RWPE1 (cell line): Measurements from ENCODE around the gene OR10Z1.

Experiments
- CTCF ChIA-PET: fragments of 350-600 bp; sonication (Branson Sonifier 250); formaldehyde crosslinking; extraction: SDS; loops from one replicate; lab custom pipeline; 2021; lab: Yijun Ruan, JAX
- POLR2A ChIA-PET: fragments of 400-600 bp; formaldehyde crosslinking; extraction: SDS; loops from one replicate; lab custom pipeline; 2020; ENCODE audit warnings: antibody characterized with exemption; ENCODE audit not compliant: low non-redundant PET; lab: Yijun Ruan, JAX
- DNase-seq: peaks from one replicate; pipeline ENCODE4 v3.0.0; 2012; ENCODE audit warnings: low spot score
- H3K27ac ChIP-seq: fragments of 450-650 bp; 2 replicates; pipeline ENCODE4 v1.5.1; 2017
- CTCF ChIP-seq: fragments of 450-650 bp; conservative IDR thresholded peaks from 2 replicates; pipeline ENCODE4 v1.5.1; 2017; ENCODE audit warnings: low read depth, mild to moderate bottlenecking

Gene OR10Z1

GRCh38 chr1:158604968-158605367 lies at the start of gene OR10Z1:
OR10Z1 (plus strand) TSS chr1:158605268; CDS start chr1:158606439, 1,171 bp downstream.
- no peak for DNase-seq
- no peak within 1 kb of the TSS for H3K27ac ChIP-seq
- no peak for TF ChIP-seq CTCF
- ChIA-PET POLR2A (no interaction called here), CTCF (interaction anchor here (0.6 kb wide), 1 partner anchor 614 kb away, joined by 4 read pairs; no protein-coding TSS in a partner anchor)

GRCh38 chr1:158559696-158560095 lies 45.4 kb upstream of the OR10Z1 start:
- ChIA-PET POLR2A (no interaction called here), CTCF (no interaction called here)
- no peak for DNase-seq
- H3K27ac ChIP-seq, result no peak overlapping the region
- no peak for TF ChIP-seq CTCF

GRCh38 chr1:158563853-158564252 lies 41.2 kb upstream of the OR10Z1 start:
- DNase-seq, result no peak
- ChIA-PET POLR2A (no interaction called here), CTCF (no interaction called here)
- TF ChIP-seq CTCF, result no peak
- no peak overlapping the region for H3K27ac ChIP-seq

- ChIA-PET CTCF (no interaction called here), POLR2A (no interaction called here)
- no peak for DNase-seq
- H3K27ac ChIP-seq, result no peak overlapping the region
- TF ChIP-seq CTCF, result no peak
Observed at GRCh38 chr1:158564608-158565007, 40.5 kb upstream of the OR10Z1 start.

GRCh38 chr1:158570480-158570879 lies 34.6 kb upstream of the OR10Z1 start, which contains the start of gene OR6P1:
OR6P1 (minus strand) TSS chr1:158570580; CDS start chr1:158563604, 6,976 bp downstream.
- no peak for TF ChIP-seq CTCF
- no peak within 1 kb of the TSS for H3K27ac ChIP-seq
- no peak for DNase-seq
- ChIA-PET CTCF (no interaction called here), POLR2A (no interaction called here)

GRCh38 chr1:158572226-158572625 lies 32.8 kb upstream of the OR10Z1 start:
- no peak for DNase-seq
- ChIA-PET CTCF (no interaction called here), POLR2A (no interaction called here)
- TF ChIP-seq CTCF, result no peak
- no peak overlapping the region for H3K27ac ChIP-seq
